Coronary artery (tissue), 2 donors: Measurements from ENCODE around the gene MLLT3.

Experiments
- DNase-seq: peaks from one replicate; pipeline ENCODE4 v3.0.0-alpha.2; 2017; ENCODE audit warnings: low spot score
- H3K27ac ChIP-seq, 2 donors: fragments of 200-600 bp; sonication (generic); one replicate each; pipeline ENCODE4 v1.5.1; 2016 to 2019
- H3K4me3 ChIP-seq: fragments of 200-600 bp; sonication (generic); 2 replicates; pipeline ENCODE4 v1.5.1; 2016; ENCODE audit warnings: mild to moderate bottlenecking, moderate library complexity
- CTCF ChIP-seq: fragments of 200-600 bp; sonication (generic); IDR thresholded peaks from one replicate; pipeline ENCODE4 v1.5.1; 2019; ENCODE audit warnings: antibody characterized with exemption

The MLLT3 gene

GRCh38 chr9:20369391-20369790 is 252.9 kb downstream of the MLLT3 start:
- no peak for DNase-seq
- Histone ChIP-seq H3K4me3 (no peak overlapping the region), H3K27ac (no peak overlapping the region)
- no peak for TF ChIP-seq CTCF

- no peak for DNase-seq
- no peak for TF ChIP-seq CTCF
- Histone ChIP-seq H3K4me3 (no peak overlapping the region), H3K27ac (no peak overlapping the region)
Observed at GRCh38 chr9:20367855-20368254, 254.4 kb downstream of the MLLT3 start.

- no peak for TF ChIP-seq CTCF
- H3K27ac ChIP-seq = no peak overlapping the region
- DNase-seq = no peak
Observed at GRCh38 chr9:20364959-20365358, 257.3 kb downstream of the MLLT3 start.

GRCh38 chr9:20363233-20363632 is 259.1 kb downstream of the MLLT3 start:
- Histone ChIP-seq H3K27ac (no peak overlapping the region), H3K4me3 (no peak overlapping the region)
- TF ChIP-seq CTCF = no peak
- no peak for DNase-seq

More at GRCh38 chr9:20364959-20365358, 257.3 kb downstream of the MLLT3 start:
- H3K4me3 ChIP-seq = no peak overlapping the region

- no peak for TF ChIP-seq CTCF
- no peak overlapping the region for H3K27ac ChIP-seq
- H3K4me3 ChIP-seq = no peak overlapping the region
- DNase-seq = no peak
Observed at GRCh38 chr9:20361656-20362570, 260.4 kb downstream of the MLLT3 start.

GRCh38 chr9:20361229-20361628 is 261.1 kb downstream of the MLLT3 start:
- Histone ChIP-seq H3K4me3 (no peak overlapping the region), H3K27ac (no peak overlapping the region)
- TF ChIP-seq CTCF = no peak
- no peak for DNase-seq

GRCh38 chr9:20358207-20358606 is 264.1 kb downstream of the MLLT3 start:
- TF ChIP-seq CTCF = no peak
- Histone ChIP-seq H3K27ac (no peak overlapping the region), H3K4me3 (no peak overlapping the region)
- DNase-seq = no peak
